Cortex of kidney (tissue), 1 donor: ENCODE data around the gene SLC24A1.

Experiments
- DNase-seq: peaks from one replicate; lab custom pipeline; 2025; lab: John Stamatoyannopoulos, UW

Gene SLC24A1

GRCh38 chr15:65651831-65652749 lies 30.4 kb downstream of the SLC24A1 start:
- DNase-seq: no peak

GRCh38 chr15:65653341-65653740 lies 31.6 kb downstream of the SLC24A1 start:
- DNase-seq: no peak

GRCh38 chr15:65653801-65654521 lies 32.2 kb downstream of the SLC24A1 start:
- DNase-seq: no peak

GRCh38 chr15:65655026-65655425 lies 33.3 kb downstream of the SLC24A1 start:
- no peak for DNase-seq

DNA sequence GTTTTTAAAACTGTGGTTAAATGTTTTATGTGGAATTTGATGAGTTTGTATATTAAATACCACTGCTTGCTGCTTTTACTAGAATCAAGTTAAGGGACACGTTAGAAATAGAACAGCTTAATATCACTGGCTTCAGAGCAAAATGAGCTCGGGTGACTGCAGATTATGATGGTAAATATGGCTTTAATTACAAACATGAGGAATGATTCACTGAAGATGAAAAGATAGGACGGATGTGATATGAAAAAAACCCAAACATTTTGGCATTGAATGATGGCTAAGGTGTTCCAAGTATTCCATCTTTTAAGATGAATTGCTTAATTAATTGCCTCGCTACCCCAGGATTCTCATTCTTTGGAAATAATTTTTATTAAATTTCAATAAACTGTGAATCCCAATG lies 33.7 kb downstream of the SLC24A1 start:
- no peak for DNase-seq

DNA sequence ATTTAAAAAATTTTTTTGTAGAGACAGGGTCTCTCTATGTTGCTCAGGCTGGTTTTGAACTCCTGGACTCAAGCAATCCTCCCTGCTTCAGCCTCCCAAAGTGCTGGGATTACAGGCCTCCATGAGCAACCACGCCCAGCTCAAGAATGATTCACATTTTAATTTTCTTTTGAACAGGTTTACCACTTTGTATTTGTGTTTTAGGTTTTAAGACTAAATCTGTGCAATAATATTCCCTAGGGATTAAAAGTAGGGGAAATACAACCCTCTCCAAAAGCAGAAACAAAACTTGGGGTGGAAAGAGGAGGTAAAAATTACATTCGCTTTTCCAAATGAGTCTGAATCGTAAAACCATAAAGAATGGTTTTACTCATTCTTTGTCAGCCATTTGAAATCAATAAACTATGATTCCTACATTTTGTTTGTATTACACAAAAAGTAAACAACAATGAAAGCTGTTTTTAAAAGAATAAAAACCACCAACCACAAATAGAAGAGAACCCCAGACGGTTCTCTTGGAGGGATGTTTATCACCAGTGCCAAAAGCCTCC lies 37.8 kb downstream of the SLC24A1 start:
- DNase-seq: no peak

DNA sequence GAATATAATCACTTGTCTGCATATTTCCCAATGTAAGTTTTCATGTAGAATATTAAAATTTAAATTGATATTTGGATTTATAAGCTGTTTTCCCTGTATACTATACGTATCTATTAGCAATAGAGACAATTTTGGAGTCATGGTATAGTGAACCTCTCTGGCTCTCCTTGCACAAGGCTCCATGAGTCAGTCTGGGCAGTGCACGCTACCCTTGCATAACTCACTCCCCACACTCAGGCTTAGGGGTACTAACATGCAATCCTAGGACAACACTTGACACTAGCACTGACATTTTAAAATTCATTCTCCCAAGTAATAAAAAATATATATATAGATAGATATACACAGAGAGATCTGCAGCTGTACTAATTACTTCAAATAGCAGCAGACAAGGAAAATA lies 39.2 kb downstream of the SLC24A1 start:
- DNase-seq: no peak

DNA sequence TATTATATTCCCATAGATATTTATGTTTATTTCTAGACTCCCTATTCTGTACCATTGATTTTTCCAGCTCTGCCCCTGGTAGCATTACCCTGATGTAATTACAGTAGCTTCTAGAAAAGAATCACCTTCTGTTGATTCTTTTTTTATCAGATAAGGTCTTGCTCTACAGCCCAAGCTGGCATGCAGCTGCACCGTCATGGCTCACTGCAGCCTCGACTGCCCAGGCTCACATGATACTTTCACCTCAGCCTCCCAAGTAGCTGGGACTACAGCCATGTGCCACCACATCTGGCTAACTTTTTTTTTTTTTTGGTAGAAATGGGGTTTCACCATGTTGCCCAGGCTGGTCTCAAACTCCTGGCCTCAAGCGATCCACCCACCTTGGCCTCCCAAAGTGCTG lies 41.8 kb downstream of the SLC24A1 start:
- no peak for DNase-seq

DNA sequence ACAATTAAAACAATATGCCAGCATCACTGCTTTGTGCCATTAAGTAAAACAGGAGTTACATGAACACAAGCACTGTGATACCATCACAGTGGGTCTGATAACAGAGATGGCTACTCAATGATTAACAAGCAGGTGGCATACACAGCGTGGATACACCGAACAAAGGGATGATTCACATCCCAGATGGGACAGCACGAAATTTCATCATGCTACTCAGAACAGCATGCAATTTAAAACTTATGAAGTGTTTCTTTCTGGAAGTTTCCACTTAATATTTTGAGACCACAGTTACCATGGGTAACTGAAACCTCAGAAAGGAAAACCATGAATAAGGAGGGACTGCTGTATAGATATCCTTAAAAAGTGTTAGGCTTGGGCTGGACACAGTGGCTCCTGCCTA lies 44.5 kb downstream of the SLC24A1 start:
- DNase-seq: no peak

- no peak for DNase-seq
Observed at GRCh38 chr15:65675551-65675950, 53.8 kb downstream of the SLC24A1 start.

- no peak for DNase-seq
Observed at GRCh38 chr15:65676123-65676522, 54.4 kb downstream of the SLC24A1 start.

DNA sequence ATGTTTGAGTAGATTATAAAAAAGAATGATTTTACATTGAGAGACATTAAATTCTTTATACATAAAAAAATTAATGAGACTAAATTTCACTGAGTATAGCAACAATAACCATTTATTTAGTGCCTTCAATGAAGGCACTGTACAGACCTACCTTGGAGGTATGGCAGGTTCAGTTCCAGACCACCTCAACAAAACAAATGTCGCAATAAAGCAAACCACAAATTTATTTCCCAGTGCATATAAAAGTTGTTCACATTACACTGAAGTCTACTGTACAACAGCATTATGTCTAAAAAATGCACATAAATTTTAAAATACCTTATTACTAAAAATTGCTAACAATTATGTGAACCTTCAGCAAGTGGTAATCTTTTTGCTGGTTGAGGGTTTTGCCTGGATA lies 58.8 kb downstream of the SLC24A1 start:
- no peak for DNase-seq

GRCh38 chr15:65682404-65682911 lies 60.7 kb downstream of the SLC24A1 start:
- no peak for DNase-seq

DNA sequence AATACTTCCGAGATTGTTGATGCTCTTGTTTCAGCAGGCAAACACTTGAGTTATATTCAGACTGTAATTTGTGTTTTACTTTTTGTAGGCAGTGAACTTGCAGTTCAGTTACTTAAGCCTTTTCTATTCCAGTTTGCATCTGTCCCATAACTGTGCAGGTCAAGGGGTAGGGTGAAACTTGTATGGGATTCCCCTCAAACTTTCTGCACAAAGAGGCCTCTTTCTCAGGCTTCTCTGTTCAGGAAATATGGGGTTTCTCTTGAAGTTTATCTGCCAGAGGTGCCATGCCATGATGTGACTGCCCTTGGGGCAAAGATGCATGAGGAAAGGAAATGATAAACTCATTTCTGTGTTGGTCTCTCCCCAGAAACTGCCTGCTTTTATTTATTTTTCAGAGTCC lies 66.7 kb downstream of the SLC24A1 start:
- no peak for DNase-seq

GRCh38 chr15:65690173-65690572 lies 68.4 kb downstream of the SLC24A1 start:
- DNase-seq: no peak

- no peak for DNase-seq
Observed at GRCh38 chr15:65690778-65691177, 69.0 kb downstream of the SLC24A1 start.

DNA sequence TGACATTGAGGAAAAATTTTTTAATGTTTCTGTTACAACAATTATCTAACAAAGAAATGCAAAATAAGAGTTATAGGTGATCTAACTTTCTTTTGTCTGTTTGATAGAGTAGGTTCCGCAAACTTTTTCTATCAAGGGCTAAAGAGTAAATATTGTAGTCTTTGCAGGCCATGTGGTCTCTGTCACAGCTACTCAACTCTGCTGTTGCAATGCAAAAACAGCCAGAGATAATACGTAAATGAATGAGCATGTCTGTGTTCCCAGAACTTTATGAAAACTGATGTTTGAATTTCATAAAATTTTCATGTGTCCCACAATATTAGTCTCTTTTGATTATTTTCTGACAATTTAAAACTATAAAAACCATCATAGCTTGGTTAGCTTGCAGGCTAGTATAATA lies 73.3 kb downstream of the SLC24A1 start:
- DNase-seq: no peak
